HepG2 (cell line): ENCODE results near the gene ARFIP2. TPM values are rescaled to one million over a fixed set of nuclear protein-coding genes. Genes with fewer than 3 reads are reported as not detected.

Source experiments
- AKNA ChIP-seq: sonication (generic); formaldehyde crosslinking; IDR thresholded peaks from 2 replicates; pipeline ENCODE4 v1.4.0; 2020; ENCODE audit warnings: missing genetic modification reagents, borderline replicate concordance
- CBX5 ChIP-seq: sonication (generic); formaldehyde crosslinking; IDR thresholded peaks from 2 replicates; pipeline ENCODE4 v1.4.0; 2020; ENCODE audit warnings: missing genetic modification reagents, borderline replicate concordance
- GFI1 ChIP-seq: sonication (generic); formaldehyde crosslinking; IDR thresholded peaks from 2 replicates; pipeline ENCODE4 v1.5.0; 2020; ENCODE audit warnings: missing genetic modification reagents, mild to moderate bottlenecking, borderline replicate concordance
- HMGA1 ChIP-seq: sonication (generic); formaldehyde crosslinking; conservative IDR thresholded peaks from 2 replicates; pipeline ENCODE4 v1.4.0; 2020; ENCODE audit warnings: missing genetic modification reagents
- HNF4G ChIP-seq, 2 experiments: sonication (generic) in 1 of 2; formaldehyde crosslinking in 1 of 2; IDR thresholded peaks; 2 replicates each; pipeline versions ENCODE4 v1.4.0 to v1.6.1; 2011 to 2020; ENCODE audit warnings: borderline replicate concordance in 2 of 2, low read depth in 2 of 2, mild to moderate bottlenecking in 2 of 2, low read length in 1 of 2, missing genetic modification reagents in 1 of 2, moderate library complexity in 1 of 2
- KMT2A ChIP-seq: sonication (generic); formaldehyde crosslinking; IDR thresholded peaks from 2 replicates; pipeline ENCODE4 v1.4.0; 2020; ENCODE audit warnings: missing genetic modification reagents
- MTA1 ChIP-seq: sonication (generic); formaldehyde crosslinking; IDR thresholded peaks from 2 replicates; pipeline ENCODE4 v1.4.0; 2020; ENCODE audit warnings: missing genetic modification reagents, mild to moderate bottlenecking, borderline replicate concordance
- SRSF9 ChIP-seq: fragments of 200-400 bp; formaldehyde crosslinking; IDR thresholded peaks from 2 replicates; pipeline ENCODE4 v1.6.1; 2018; ENCODE audit warnings: borderline replicate concordance, mild to moderate bottlenecking, low read depth, low read length; ENCODE audit not compliant: insufficient read depth, poor library complexity, severe bottlenecking
- ZMAT3 ChIP-seq: sonication (generic); formaldehyde crosslinking; conservative IDR thresholded peaks from 2 replicates; pipeline ENCODE4 v1.7.0; 2021; ENCODE audit warnings: missing genetic modification reagents
- ZNF430 ChIP-seq: sonication (generic); formaldehyde crosslinking; IDR thresholded peaks from 2 replicates; pipeline ENCODE4 v1.9.0; 2021; ENCODE audit warnings: mild to moderate bottlenecking, missing genetic modification reagents
- ZNF513 ChIP-seq: sonication (generic); formaldehyde crosslinking; conservative IDR thresholded peaks from 2 replicates; pipeline ENCODE4 v1.5.0; 2020; ENCODE audit warnings: missing genetic modification reagents
- polyA plus RNA-seq, 8 experiments: library from polyadenylated mRNA; depleted of rRNA in 3 of 8; stranded (reverse) in 7 of 8; unstranded in 1 of 8; fragments of >200 nt; fragmentation: Illumina TruSeq in 4 of 8; extraction: Trizol in 4 of 8; gene quantifications; 2 replicates each; pipeline versions ENCODE4 v1.2.1 to v1.2.3, GENCODE V29; 2011 to 2016; ENCODE audit warnings: low read depth in 4 of 8, missing spikeins in 1 of 8, mixed read lengths in 1 of 8; ENCODE audit not compliant: insufficient read depth in 1 of 8
- total RNA-seq, 5 experiments: library from RNA; depleted of rRNA; stranded (reverse); fragments of >200 nt; fragmentation: Illumina TruSeq; extraction: Trizol; gene quantifications; 2 replicates each; pipeline ENCODE4 v1.2.3, GENCODE V29; 2016; ENCODE audit warnings: low read depth in 1 of 5

ARFIP2 gene
- total and polyA plus RNA-seq, 2 of the 13 experiments (the other 11 are each of a cell fraction or from before 2014, with no cell fraction given), result 56.6 to 60.2 TPM

- TF ChIP-seq ZNF430 (CRISPR knock-in tag) (no peak), CBX5 (CRISPR knock-in tag) (no peak), GFI1 (CRISPR knock-in tag) (no peak), ZNF513 (CRISPR knock-in tag) (no peak), MTA1 (CRISPR knock-in tag) (no peak), AKNA (CRISPR knock-in tag) (no peak), KMT2A (CRISPR knock-in tag) (no peak), ZMAT3 (CRISPR knock-in tag) (no peak), HNF4G (IDR thresholded peaks at IDR 0.05; ENCODE audit: borderline replicate concordance, low read depth, low read length) (no peak), HNF4G (CRISPR knock-in tag; IDR thresholded peaks at IDR 0.05; ENCODE audit: borderline replicate concordance, low read depth) (no peak), SRSF9 (no peak), HMGA1 (CRISPR knock-in tag) (no peak)
Observed at GRCh38 chr11:6497069-6497839, 16.1 kb upstream of the ARFIP2 start, which contains the start of gene DNHD1 (continued).
